ENCODE results near the gene PITPNM3. TPM values are rescaled to one million over a fixed set of nuclear protein-coding genes. Genes with fewer than 3 reads are reported as not detected.

PITPNM3 gene
- total RNA-seq, 1 donor from 2014 or later = 0.72 TPM

- Mint-ChIP-seq H3K4me1 (ENCODE audit: unreplicated experiment) (no peaks in the 10 kb centered on the region), H3K27me3 (ENCODE audit: unreplicated experiment) (peaks cover 14% of the 10 kb centered on the region), H3K9me3 (ENCODE audit: unreplicated experiment) (no peaks in the 10 kb centered on the region), H3K36me3 (ENCODE audit: low read depth, unreplicated experiment) (no peaks in the 10 kb centered on the region), H3K4me3 (ENCODE audit: unreplicated experiment) (no peak overlapping the region), H3K27ac (ENCODE audit: unreplicated experiment) (no peak overlapping the region)
- no peak for TF ChIP-seq CTCF (IDR thresholded peaks at IDR 0.05; ENCODE audit: unreplicated experiment)
- DNase-seq (ENCODE audit: low spot score) = no peak
Observed at GRCh38 chr17:6528557-6528956, 27.8 kb downstream of the PITPNM3 start.

GRCh38 chr17:6526362-6527152, 29.8 kb downstream of the PITPNM3 start:
- peaks cover 6% of the 10 kb centered on the region for H3K4me1 Mint-ChIP-seq (ENCODE audit: unreplicated experiment)
- H3K27me3 Mint-ChIP-seq (ENCODE audit: unreplicated experiment) = peaks cover 9% of the 10 kb centered on the region
- TF ChIP-seq CTCF (IDR thresholded peaks at IDR 0.05; ENCODE audit: unreplicated experiment) = no peak

GRCh38 chr17:6525731-6526130, 30.6 kb downstream of the PITPNM3 start:
- no peaks in the 10 kb centered on the region for H3K9me3 Mint-ChIP-seq (ENCODE audit: unreplicated experiment)
- H3K36me3 Mint-ChIP-seq (ENCODE audit: low read depth, unreplicated experiment) = peaks cover 9% of the 10 kb centered on the region
- DNase-seq (ENCODE audit: low spot score) = no peak
- no peak overlapping the region for H3K4me3 Mint-ChIP-seq (ENCODE audit: unreplicated experiment)
- peaks cover 6% of the 10 kb centered on the region for H3K4me1 Mint-ChIP-seq (ENCODE audit: unreplicated experiment)
- H3K27me3 Mint-ChIP-seq (ENCODE audit: unreplicated experiment) = peaks cover 9% of the 10 kb centered on the region
- no peak for TF ChIP-seq CTCF (IDR thresholded peaks at IDR 0.05; ENCODE audit: unreplicated experiment)
- no peak overlapping the region for H3K27ac Mint-ChIP-seq (ENCODE audit: unreplicated experiment)

More at GRCh38 chr17:6526362-6527152, 29.8 kb downstream of the PITPNM3 start:
- Mint-ChIP-seq H3K4me3 (ENCODE audit: unreplicated experiment) (no peak overlapping the region), H3K27ac (ENCODE audit: unreplicated experiment) (no peak overlapping the region), H3K9me3 (ENCODE audit: unreplicated experiment) (no peaks in the 10 kb centered on the region), H3K36me3 (ENCODE audit: low read depth, unreplicated experiment) (peaks cover 9% of the 10 kb centered on the region)
- no peak for DNase-seq (ENCODE audit: low spot score)

- no peak for TF ChIP-seq CTCF (IDR thresholded peaks at IDR 0.05; ENCODE audit: unreplicated experiment)
Observed at GRCh38 chr17:6525141-6525540, 31.2 kb downstream of the PITPNM3 start.

GRCh38 chr17:6524520-6524919, 31.8 kb downstream of the PITPNM3 start:
- Mint-ChIP-seq H3K4me1 (ENCODE audit: unreplicated experiment) (peaks cover 6% of the 10 kb centered on the region), H3K9me3 (ENCODE audit: unreplicated experiment) (no peaks in the 10 kb centered on the region), H3K36me3 (ENCODE audit: low read depth, unreplicated experiment) (peaks cover 9% of the 10 kb centered on the region), H3K4me3 (ENCODE audit: unreplicated experiment) (no peak overlapping the region), H3K27me3 (ENCODE audit: unreplicated experiment) (peaks cover 9% of the 10 kb centered on the region), H3K27ac (ENCODE audit: unreplicated experiment) (no peak overlapping the region)
- no peak for DNase-seq (ENCODE audit: low spot score)
- TF ChIP-seq CTCF (IDR thresholded peaks at IDR 0.05; ENCODE audit: unreplicated experiment) = no peak

More at GRCh38 chr17:6525141-6525540, 31.2 kb downstream of the PITPNM3 start:
- no peaks in the 10 kb centered on the region for H3K9me3 Mint-ChIP-seq (ENCODE audit: unreplicated experiment)
- peaks cover 9% of the 10 kb centered on the region for H3K36me3 Mint-ChIP-seq (ENCODE audit: low read depth, unreplicated experiment)
- no peak for DNase-seq (ENCODE audit: low spot score)
- peaks cover 9% of the 10 kb centered on the region for H3K27me3 Mint-ChIP-seq (ENCODE audit: unreplicated experiment)
- no peak overlapping the region for H3K4me3 Mint-ChIP-seq (ENCODE audit: unreplicated experiment)
- peaks cover 6% of the 10 kb centered on the region for H3K4me1 Mint-ChIP-seq (ENCODE audit: unreplicated experiment)
- no peak overlapping the region for H3K27ac Mint-ChIP-seq (ENCODE audit: unreplicated experiment)

Data from endothelial cell (in vitro differentiated cells).